KMS-11 (cell line): ENCODE results near the gene TMPRSS3.

Experiments
- H2AFZ ChIP-seq: fragments of 200-600 bp; sonication (generic); 2 replicates; pipeline ENCODE4 v1.6.1; 2016; ENCODE audit warnings: antibody characterized with exemption, mixed run types, low read depth
- H3K27ac ChIP-seq: fragments of 200-600 bp; sonication (generic); 2 replicates; pipeline ENCODE4 v1.6.1; 2016; ENCODE audit warnings: mild to moderate bottlenecking, mixed run types
- H3K27me3 ChIP-seq: fragments of 200-600 bp; sonication (generic); 2 replicates; pipeline ENCODE4 v1.6.1; 2017; ENCODE audit warnings: mild to moderate bottlenecking, low read depth, mixed run types, moderate library complexity; ENCODE audit not compliant: insufficient read depth
- H3K36me3 ChIP-seq: fragments of 200-600 bp; sonication (generic); 2 replicates; pipeline ENCODE4 v1.6.1; 2017; ENCODE audit warnings: mild to moderate bottlenecking, mixed run types; ENCODE audit not compliant: insufficient read depth
- H3K4me1 ChIP-seq: fragments of 200-600 bp; sonication (generic); 2 replicates; pipeline ENCODE4 v1.6.1; 2016; ENCODE audit warnings: mild to moderate bottlenecking, low read depth, mixed run types; ENCODE audit not compliant: poor library complexity, severe bottlenecking
- H3K4me2 ChIP-seq: fragments of 200-600 bp; sonication (generic); 2 replicates; pipeline ENCODE4 v1.7.0; 2016; ENCODE audit warnings: mild to moderate bottlenecking, mixed run types
- H3K4me3 ChIP-seq: fragments of 200-600 bp; sonication (generic); IDR thresholded peaks from 2 replicates; pipeline ENCODE4 v1.6.1; 2017; ENCODE audit warnings: low read depth, low read length, mixed read lengths; ENCODE audit not compliant: insufficient read depth
- H3K79me2 ChIP-seq: fragments of 200-600 bp; sonication (generic); 2 replicates; pipeline ENCODE4 v1.6.1; 2016; ENCODE audit warnings: low read depth, mixed run types; ENCODE audit not compliant: insufficient read depth
- H3K9ac ChIP-seq: fragments of 200-600 bp; sonication (generic); 2 replicates; pipeline ENCODE4 v1.6.1; 2016; ENCODE audit warnings: mild to moderate bottlenecking, mixed run types
- H4K20me1 ChIP-seq: fragments of 200-600 bp; sonication (generic); 2 replicates; pipeline ENCODE4 v1.6.1; 2016; ENCODE audit warnings: mild to moderate bottlenecking, mixed run types; ENCODE audit not compliant: insufficient read depth
- CTCF ChIP-seq: fragments of 200-600 bp; sonication (generic); conservative IDR thresholded peaks from 2 replicates; pipeline ENCODE4 v1.6.1; 2017; ENCODE audit warnings: low read depth, mild to moderate bottlenecking, antibody characterized with exemption, low read length, moderate library complexity, mixed read lengths

Gene TMPRSS3

DNA sequence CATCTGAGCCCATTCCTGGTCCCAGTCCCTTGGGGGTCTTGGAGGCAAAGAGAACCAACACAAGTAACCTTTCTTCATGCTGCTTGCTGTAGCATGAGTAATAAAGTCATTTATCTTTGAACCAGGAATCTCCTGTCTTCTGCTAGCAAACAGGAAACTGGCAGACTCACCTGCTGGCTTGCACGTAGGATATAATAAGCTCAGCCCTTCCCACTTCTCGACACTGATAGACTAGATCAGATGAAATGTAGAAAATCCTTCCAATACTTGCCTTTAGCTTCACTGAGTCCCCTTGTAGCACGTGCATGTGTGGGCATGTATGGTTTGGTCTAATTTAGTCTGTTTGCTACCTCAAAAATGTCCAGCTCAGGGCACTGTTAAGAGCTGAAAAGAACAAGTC lies 38.5 kb downstream of the TMPRSS3 start:
- no peak overlapping the region for H3K27ac ChIP-seq
- no peaks in the 10 kb centered on the region for H3K4me1 ChIP-seq
- no peak overlapping the region for H3K4me3 ChIP-seq
- no peaks in the 10 kb centered on the region for H3K36me3 ChIP-seq
- TF ChIP-seq CTCF: no peak
- H3K4me2 ChIP-seq: no peak overlapping the region
- H3K27me3 ChIP-seq: peaks cover 28% of the 10 kb centered on the region; the same call in 1 of the 2 replicates
- H4K20me1 ChIP-seq: no peaks in the 10 kb centered on the region
- H2AFZ ChIP-seq: no peak overlapping the region
- no peaks in the 10 kb centered on the region for H3K79me2 ChIP-seq
- H3K9ac ChIP-seq: no peak overlapping the region

GRCh38 chr21:42356650-42357049 lies 39.2 kb downstream of the TMPRSS3 start:
- TF ChIP-seq CTCF: no peak
- Histone ChIP-seq H3K9ac (no peak overlapping the region), H3K4me1 (no peaks in the 10 kb centered on the region), H3K4me3 (no peak overlapping the region), H2AFZ (no peak overlapping the region), H3K4me2 (no peak overlapping the region), H3K27ac (no peak overlapping the region), H3K27me3 (peaks cover 24% of the 10 kb centered on the region; the same call in 1 of the 2 replicates), H3K79me2 (no peaks in the 10 kb centered on the region), H4K20me1 (no peaks in the 10 kb centered on the region), H3K36me3 (no peaks in the 10 kb centered on the region)

DNA sequence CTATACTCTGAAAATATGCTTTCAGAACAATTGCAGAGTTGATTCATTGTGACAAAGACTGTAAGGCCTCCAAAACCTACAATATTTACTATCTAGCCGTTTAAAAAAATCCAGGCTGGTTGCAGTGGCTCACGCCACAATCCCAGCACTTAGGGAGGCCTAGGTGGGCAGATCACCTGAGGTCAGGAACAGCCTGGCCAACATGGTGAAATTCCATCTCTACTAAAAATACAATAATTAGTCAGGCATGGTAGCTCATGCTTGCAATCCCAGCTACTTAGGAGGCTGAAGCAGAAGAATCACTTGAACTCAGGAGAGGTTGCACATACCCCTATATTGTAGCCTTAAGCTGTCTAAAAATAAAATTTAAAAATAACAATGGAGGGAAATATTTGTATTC lies 39.8 kb downstream of the TMPRSS3 start:
- no peak for TF ChIP-seq CTCF
- peaks cover 30% of the 10 kb centered on the region; the same call in 1 of the 2 replicates for H3K27me3 ChIP-seq

GRCh38 chr21:42353623-42354022 lies 42.2 kb downstream of the TMPRSS3 start:
- Histone ChIP-seq H3K27me3 (peaks cover 37% of the 10 kb centered on the region), H3K36me3 (no peaks in the 10 kb centered on the region), H3K4me2 (no peak overlapping the region), H3K27ac (no peak overlapping the region), H3K79me2 (no peaks in the 10 kb centered on the region), H3K4me3 (no peak overlapping the region), H4K20me1 (no peaks in the 10 kb centered on the region), H3K4me1 (no peaks in the 10 kb centered on the region), H3K9ac (no peak overlapping the region), H2AFZ (no peak overlapping the region)
- no peak for TF ChIP-seq CTCF

More for the DNA sequence above, 39.8 kb downstream of the TMPRSS3 start:
- H3K4me3 ChIP-seq: no peak overlapping the region
- H3K36me3 ChIP-seq: no peaks in the 10 kb centered on the region
- H3K4me1 ChIP-seq: no peaks in the 10 kb centered on the region
- H3K79me2 ChIP-seq: no peaks in the 10 kb centered on the region
- no peak overlapping the region for H3K4me2 ChIP-seq
- no peak overlapping the region for H2AFZ ChIP-seq
- no peak overlapping the region for H3K27ac ChIP-seq
- H4K20me1 ChIP-seq: no peaks in the 10 kb centered on the region
- no peak overlapping the region for H3K9ac ChIP-seq
